PC-3 (cell line): ENCODE results near the gene CPEB2. TPM values are rescaled to one million over a fixed set of nuclear protein-coding genes. Genes with fewer than 3 reads are reported as not detected.

Experiments
- ATAC-seq: fragments of 200-7000 bp; cut with Tn5 transposase; 2 replicates; pipeline ENCODE4 v1.9.1; 2020; ENCODE audit warnings: mild to moderate bottlenecking, moderate library complexity
- BruUV-seq: library from RNA; stranded (reverse); fragments of 400-500 nt; replicated peaks from 2 replicates; lab custom pipeline; 2021; lab: Mats Ljungman, UMichigan
- CTCF ChIA-PET: fragments of 300-600 bp; sonication (Branson Sonifier 250); formaldehyde crosslinking; loops from one replicate; lab custom pipeline; 2022; ENCODE audit warnings: antibody characterized with exemption; lab: Charles Lee
- POLR2A ChIA-PET: fragments of 300-600 bp; sonication (Branson Sonifier 250); formaldehyde crosslinking; loops from one replicate; lab custom pipeline; 2022; ENCODE audit warnings: antibody characterized with exemption; ENCODE audit not compliant: unreplicated experiment; lab: Charles Lee
- DNase-seq: peaks from one replicate; pipeline ENCODE4 v3.0.0-alpha.2; 2015
- H2AFZ ChIP-seq: fragments of 300-600 bp; sonication (generic); 2 replicates; pipeline ENCODE4 v1.6.0; 2016; ENCODE audit warnings: antibody characterized with exemption, low read length
- H3F3A ChIP-seq: fragments of 300-600 bp; sonication (generic); one replicate; pipeline ENCODE4 v1.6.0; 2017; ENCODE audit warnings: antibody characterized with exemption, low read length, control low read depth, mild to moderate bottlenecking; ENCODE audit not compliant: unreplicated experiment
- H3K27ac ChIP-seq: fragments of 300-600 bp; sonication (generic); 2 replicates; pipeline ENCODE4 v1.5.1; 2016; ENCODE audit warnings: mild to moderate bottlenecking, low read length
- H3K27me3 ChIP-seq: fragments of 300-600 bp; sonication (generic); 2 replicates; pipeline ENCODE4 v1.6.1; 2016; ENCODE audit warnings: low read length, mixed read lengths
- H3K36me3 ChIP-seq: fragments of 300-600 bp; sonication (generic); 2 replicates; pipeline ENCODE4 v1.6.1; 2016; ENCODE audit warnings: low read depth, mixed run types, low read length, mixed read lengths
- H3K4me1 ChIP-seq: fragments of 300-600 bp; sonication (generic); 2 replicates; pipeline ENCODE4 v1.5.1; 2016; ENCODE audit warnings: low read length; ENCODE audit not compliant: insufficient read depth
- H3K4me2 ChIP-seq: fragments of 300-600 bp; sonication (generic); 2 replicates; pipeline ENCODE4 v1.6.0; 2016; ENCODE audit warnings: low read length
- H3K4me3 ChIP-seq: fragments of 300-600 bp; sonication (generic); 2 replicates; pipeline ENCODE4 v1.5.1; 2016; ENCODE audit warnings: mild to moderate bottlenecking, low read length, mixed read lengths
- H3K79me2 ChIP-seq: fragments of 300-600 bp; sonication (generic); 2 replicates; pipeline ENCODE4 v1.6.1; 2017; ENCODE audit warnings: low read length, mixed read lengths
- H3K9ac ChIP-seq: fragments of 300-600 bp; sonication (generic); 2 replicates; pipeline ENCODE4 v1.6.0; 2016; ENCODE audit warnings: mild to moderate bottlenecking, low read length
- H3K9me2 ChIP-seq: fragments of 300-600 bp; sonication (generic); replicated peaks from 2 replicates; pipeline ENCODE4 v1.6.1; 2016; ENCODE audit warnings: mixed run types, low read length, mixed read lengths
- H3K9me3 ChIP-seq: fragments of 300-600 bp; sonication (generic); 2 replicates; pipeline ENCODE4 v1.6.1; 2016; ENCODE audit warnings: low read length, mixed read lengths
- H4K20me1 ChIP-seq: fragments of 300-600 bp; sonication (generic); 2 replicates; pipeline ENCODE4 v1.6.1; 2016; ENCODE audit warnings: low read length, mixed read lengths
- EZH2 ChIP-seq: fragments of 300-600 bp; sonication (generic); IDR thresholded peaks from one replicate; pipeline ENCODE4 v1.6.1; 2017; ENCODE audit warnings: antibody characterized with exemption, mild to moderate bottlenecking, low read length; ENCODE audit not compliant: unreplicated experiment
- EZH2phosphoT487 ChIP-seq: fragments of 300-600 bp; sonication (generic); IDR thresholded peaks from 2 replicates; pipeline ENCODE4 v1.6.1; 2018; ENCODE audit warnings: mild to moderate bottlenecking, antibody characterized with exemption, low read length, borderline replicate concordance
- intact Hi-C: fragments of 100-400 bp; cut with micrococcal nuclease; formaldehyde crosslinking; loops from 2 replicates; pipeline ENCODE4 v1.9.0; 2023
- total RNA-seq: library from RNA; depleted of rRNA; stranded (reverse); fragments of >200 nt; gene quantifications from 2 replicates; pipeline ENCODE4 v1.2.3, GENCODE V29; 2014
- TF ChIP-seq, protein P1 (sequence below): fragments of 300-600 bp; sonication (generic); conservative IDR thresholded peaks from 2 replicates; pipeline ENCODE4 v1.5.1; 2017; ENCODE audit warnings: antibody characterized with exemption, low read depth, mild to moderate bottlenecking, low read length

Gene CPEB2
- total RNA-seq, 1 experiment from 2014 or later, result 1.8 TPM

DNA sequence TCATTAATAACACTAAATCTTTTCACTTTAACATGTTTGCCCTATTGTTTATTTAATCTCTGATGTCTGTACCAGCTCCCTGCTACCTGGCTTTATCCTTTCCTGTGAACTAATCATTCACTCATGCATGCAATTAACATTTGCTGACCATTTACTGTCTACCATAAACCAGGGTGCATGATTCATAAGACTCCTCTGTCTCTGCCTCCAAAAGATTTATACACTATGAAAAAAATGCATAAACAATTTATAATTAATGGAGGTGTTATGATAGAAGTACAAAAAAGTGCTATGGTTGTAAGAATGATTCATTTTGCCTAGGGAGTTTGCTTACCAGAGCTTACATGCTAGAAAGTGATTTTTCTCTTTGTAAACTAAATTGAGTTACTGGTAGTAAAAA, 24.5 kb upstream of the CPEB2 start:
- ATAC-seq (peak; percentile 45; the same call in 1 of the 2 replicates), DNase-seq (no peak)
- H3K9ac ChIP-seq, result no peak overlapping the region
- H4K20me1 ChIP-seq, result no peaks in the 10 kb centered on the region
- H3K9me2 ChIP-seq, result no peaks in the 10 kb centered on the region
- no peaks in the 10 kb centered on the region for H3K27me3 ChIP-seq
- no peak overlapping the region for H3K27ac ChIP-seq
- ChIA-PET POLR2A (no interaction called here), CTCF (no interaction called here)
- no peak overlapping the region for H3K4me2 ChIP-seq
- no peak overlapping the region for H3K4me3 ChIP-seq
- no peaks in the 10 kb centered on the region for H3K4me1 ChIP-seq
- no peaks in the 10 kb centered on the region for H3K36me3 ChIP-seq
- BruUV-seq, result no TSS peak
- no peak overlapping the region for H2AFZ ChIP-seq
- TF ChIP-seq EZH2, result no peak
- TF ChIP-seq, protein P1, sequence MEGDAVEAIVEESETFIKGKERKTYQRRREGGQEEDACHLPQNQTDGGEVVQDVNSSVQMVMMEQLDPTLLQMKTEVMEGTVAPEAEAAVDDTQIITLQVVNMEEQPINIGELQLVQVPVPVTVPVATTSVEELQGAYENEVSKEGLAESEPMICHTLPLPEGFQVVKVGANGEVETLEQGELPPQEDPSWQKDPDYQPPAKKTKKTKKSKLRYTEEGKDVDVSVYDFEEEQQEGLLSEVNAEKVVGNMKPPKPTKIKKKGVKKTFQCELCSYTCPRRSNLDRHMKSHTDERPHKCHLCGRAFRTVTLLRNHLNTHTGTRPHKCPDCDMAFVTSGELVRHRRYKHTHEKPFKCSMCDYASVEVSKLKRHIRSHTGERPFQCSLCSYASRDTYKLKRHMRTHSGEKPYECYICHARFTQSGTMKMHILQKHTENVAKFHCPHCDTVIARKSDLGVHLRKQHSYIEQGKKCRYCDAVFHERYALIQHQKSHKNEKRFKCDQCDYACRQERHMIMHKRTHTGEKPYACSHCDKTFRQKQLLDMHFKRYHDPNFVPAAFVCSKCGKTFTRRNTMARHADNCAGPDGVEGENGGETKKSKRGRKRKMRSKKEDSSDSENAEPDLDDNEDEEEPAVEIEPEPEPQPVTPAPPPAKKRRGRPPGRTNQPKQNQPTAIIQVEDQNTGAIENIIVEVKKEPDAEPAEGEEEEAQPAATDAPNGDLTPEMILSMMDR, result no peak
- TF ChIP-seq EZH2phosphoT487, result no peak
- H3K79me2 ChIP-seq, result no peaks in the 10 kb centered on the region
- intact Hi-C loops, result no loop called here
- H3F3A ChIP-seq, result no peaks in the 10 kb centered on the region
- H3K9me3 ChIP-seq, result no peaks in the 10 kb centered on the region

DNA sequence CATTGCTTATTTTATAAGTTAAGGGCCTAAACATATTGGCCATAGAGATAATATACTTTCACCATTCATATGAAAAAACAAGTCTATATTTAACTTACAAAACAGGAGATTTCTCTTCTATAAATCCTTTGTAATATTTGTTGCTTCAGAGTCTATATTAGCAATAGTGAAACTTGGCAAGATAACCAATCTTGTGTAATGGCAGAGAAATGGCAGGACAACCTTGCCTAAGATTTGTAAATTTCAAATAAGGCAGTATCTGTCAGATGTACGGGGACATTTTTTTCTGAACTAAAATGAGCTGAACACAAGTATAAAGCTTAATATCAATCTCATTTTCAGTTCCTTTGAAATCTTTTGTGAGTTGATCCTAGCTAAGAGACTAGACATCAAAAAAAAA, 17.8 kb upstream of the CPEB2 start:
- Histone ChIP-seq H3K27ac (no peak overlapping the region), H3K4me3 (no peak overlapping the region), H3K79me2 (no peaks in the 10 kb centered on the region), H4K20me1 (no peaks in the 10 kb centered on the region), H3K27me3 (no peaks in the 10 kb centered on the region), H3K4me2 (no peak overlapping the region), H3K9ac (no peak overlapping the region), H2AFZ (no peak overlapping the region), H3K9me2 (no peaks in the 10 kb centered on the region), H3K4me1 (no peaks in the 10 kb centered on the region), H3F3A (no peaks in the 10 kb centered on the region), H3K36me3 (no peaks in the 10 kb centered on the region), H3K9me3 (no peaks in the 10 kb centered on the region)
- ATAC-seq, result no peak
- TF ChIP-seq, protein P1, result no peak
- TF ChIP-seq EZH2phosphoT487 (no peak), EZH2 (no peak)
- CTCF ChIA-PET, result no interaction called here
- POLR2A ChIA-PET, result no interaction called here
- intact Hi-C loops, result no loop called here
- BruUV-seq, result no TSS peak
- DNase-seq, result no peak

DNA sequence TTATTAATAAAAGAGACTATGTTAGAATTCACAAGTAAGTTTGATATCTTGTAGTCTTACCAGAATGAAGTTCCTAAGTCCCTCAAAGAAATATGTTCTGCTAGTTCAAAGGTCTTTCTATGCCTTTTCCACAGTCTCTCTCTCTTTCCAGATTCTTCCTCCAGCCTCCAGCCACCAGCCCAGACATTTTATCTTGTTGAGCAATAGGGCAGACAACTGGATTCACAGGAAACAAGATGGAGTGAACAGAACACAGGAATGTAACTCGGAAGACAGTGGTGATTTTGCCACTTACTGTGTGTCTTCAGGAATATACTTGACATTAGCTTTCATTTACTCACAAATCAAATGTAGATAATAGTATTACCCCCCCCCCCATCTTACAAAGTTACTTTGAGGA, 17.1 kb upstream of the CPEB2 start:
- Histone ChIP-seq H3K36me3 (no peaks in the 10 kb centered on the region), H3K27ac (no peak overlapping the region), H3K4me3 (no peak overlapping the region), H3K9ac (no peak overlapping the region), H3K79me2 (no peaks in the 10 kb centered on the region), H3K27me3 (no peaks in the 10 kb centered on the region), H3K4me1 (no peaks in the 10 kb centered on the region), H3F3A (no peaks in the 10 kb centered on the region), H3K9me2 (no peaks in the 10 kb centered on the region), H4K20me1 (no peaks in the 10 kb centered on the region), H2AFZ (no peak overlapping the region), H3K4me2 (no peak overlapping the region), H3K9me3 (no peaks in the 10 kb centered on the region)
- BruUV-seq, result no TSS peak
- ChIA-PET POLR2A (no interaction called here), CTCF (no interaction called here)
- intact Hi-C loops, result no loop called here
- ATAC-seq, result no peak
- TF ChIP-seq EZH2phosphoT487 (no peak), EZH2 (no peak)
- TF ChIP-seq, protein P1, result no peak
- DNase-seq, result no peak
